ENCODE results near the gene CPAMD8. TPM values are rescaled to one million over a fixed set of nuclear protein-coding genes. Genes with fewer than 3 reads are reported as not detected.

CPAMD8 gene
- total RNA-seq, 1 donor from 2014 or later = 4.9 TPM

DNA sequence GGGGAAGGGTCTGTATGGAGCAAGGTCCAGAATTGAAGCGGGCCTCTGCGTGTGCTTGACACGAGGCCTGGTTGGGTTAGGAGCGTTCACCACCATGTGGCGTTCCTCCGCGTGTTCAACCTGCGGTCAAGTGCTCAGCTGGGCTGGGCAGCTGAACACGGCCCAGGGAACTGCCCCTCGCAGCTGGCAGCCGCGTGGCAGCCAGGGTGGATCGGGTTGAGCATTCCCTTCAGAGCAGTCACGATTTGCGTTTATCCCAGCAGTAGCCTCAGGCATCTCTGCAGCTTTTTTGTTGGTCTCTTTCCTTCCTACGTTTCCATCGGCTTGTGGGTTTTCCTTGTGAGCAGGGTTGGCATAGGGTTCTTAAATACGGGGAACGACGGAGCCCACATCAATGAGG lies 166.5 kb downstream of the CPAMD8 start:
- no peak overlapping the region for H3K27ac Mint-ChIP-seq (ENCODE audit: unreplicated experiment)
- H3K36me3 Mint-ChIP-seq (ENCODE audit: low read depth) = peaks cover 24% of the 10 kb centered on the region
- TF ChIP-seq, protein P1, sequence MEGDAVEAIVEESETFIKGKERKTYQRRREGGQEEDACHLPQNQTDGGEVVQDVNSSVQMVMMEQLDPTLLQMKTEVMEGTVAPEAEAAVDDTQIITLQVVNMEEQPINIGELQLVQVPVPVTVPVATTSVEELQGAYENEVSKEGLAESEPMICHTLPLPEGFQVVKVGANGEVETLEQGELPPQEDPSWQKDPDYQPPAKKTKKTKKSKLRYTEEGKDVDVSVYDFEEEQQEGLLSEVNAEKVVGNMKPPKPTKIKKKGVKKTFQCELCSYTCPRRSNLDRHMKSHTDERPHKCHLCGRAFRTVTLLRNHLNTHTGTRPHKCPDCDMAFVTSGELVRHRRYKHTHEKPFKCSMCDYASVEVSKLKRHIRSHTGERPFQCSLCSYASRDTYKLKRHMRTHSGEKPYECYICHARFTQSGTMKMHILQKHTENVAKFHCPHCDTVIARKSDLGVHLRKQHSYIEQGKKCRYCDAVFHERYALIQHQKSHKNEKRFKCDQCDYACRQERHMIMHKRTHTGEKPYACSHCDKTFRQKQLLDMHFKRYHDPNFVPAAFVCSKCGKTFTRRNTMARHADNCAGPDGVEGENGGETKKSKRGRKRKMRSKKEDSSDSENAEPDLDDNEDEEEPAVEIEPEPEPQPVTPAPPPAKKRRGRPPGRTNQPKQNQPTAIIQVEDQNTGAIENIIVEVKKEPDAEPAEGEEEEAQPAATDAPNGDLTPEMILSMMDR (IDR thresholded peaks at IDR 0.05) = no peak
- H3K27me3 Mint-ChIP-seq (ENCODE audit: low read depth) = no peaks in the 10 kb centered on the region
- H3K4me1 Mint-ChIP-seq (ENCODE audit: low read depth) = no peaks in the 10 kb centered on the region
- no peak overlapping the region for H3K4me3 Mint-ChIP-seq (ENCODE audit: unreplicated experiment)
- DNase-seq (ENCODE audit: low spot score) = no peak
- no peaks in the 10 kb centered on the region for H3K9me3 Mint-ChIP-seq (ENCODE audit: low read depth)

DNA sequence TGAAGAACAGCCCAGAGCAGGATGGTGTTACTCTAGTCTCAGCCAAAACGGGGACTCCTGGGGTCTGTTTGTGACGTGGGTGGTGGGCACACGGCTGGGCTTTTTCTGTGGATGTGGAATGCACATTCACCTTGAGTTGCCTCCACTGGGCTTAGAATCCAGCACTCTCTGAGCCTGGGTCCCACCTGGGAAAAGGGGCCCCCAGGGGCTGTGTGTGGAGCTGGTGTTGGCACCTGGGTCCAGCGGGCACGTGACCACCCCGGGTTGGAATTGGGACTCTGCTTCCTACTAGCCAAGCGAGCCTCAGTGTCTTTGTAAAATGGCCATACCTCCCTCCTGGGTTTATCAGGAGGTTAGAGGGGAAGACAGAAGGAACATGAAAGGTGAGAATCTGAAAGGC lies 167.0 kb downstream of the CPAMD8 start:
- DNase-seq (ENCODE audit: low spot score) = no peak
- TF ChIP-seq, protein P1 (IDR thresholded peaks at IDR 0.05) = no peak
- Mint-ChIP-seq H3K36me3 (ENCODE audit: low read depth) (peaks cover 27% of the 10 kb centered on the region), H3K27me3 (ENCODE audit: low read depth) (no peaks in the 10 kb centered on the region), H3K27ac (ENCODE audit: unreplicated experiment) (no peak overlapping the region), H3K9me3 (ENCODE audit: low read depth) (no peaks in the 10 kb centered on the region), H3K4me3 (ENCODE audit: unreplicated experiment) (no peak overlapping the region), H3K4me1 (ENCODE audit: low read depth) (no peaks in the 10 kb centered on the region)

DNA sequence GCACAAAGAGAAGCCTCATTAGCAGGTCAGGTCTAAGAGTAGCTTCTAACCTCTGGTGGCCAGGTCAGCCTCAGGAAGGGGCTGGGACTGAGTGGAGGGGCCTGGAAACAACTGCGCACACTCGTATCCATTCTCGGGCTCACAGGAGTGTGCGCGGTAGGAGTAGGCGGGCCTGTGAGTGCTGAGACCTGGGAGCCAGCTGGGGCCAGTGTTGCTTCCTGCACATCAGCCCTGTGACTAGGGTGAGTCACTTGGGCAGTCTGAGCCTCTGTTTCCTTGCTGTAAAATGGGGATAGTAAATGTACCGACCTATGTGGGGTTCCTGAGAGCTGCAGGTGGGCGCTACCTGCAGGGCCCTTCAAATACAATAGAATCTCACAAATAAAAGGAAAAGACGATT lies 170.5 kb downstream of the CPAMD8 start:
- H3K27ac Mint-ChIP-seq (ENCODE audit: unreplicated experiment) = no peak overlapping the region
- peaks cover 37% of the 10 kb centered on the region for H3K36me3 Mint-ChIP-seq (ENCODE audit: low read depth)

DNA sequence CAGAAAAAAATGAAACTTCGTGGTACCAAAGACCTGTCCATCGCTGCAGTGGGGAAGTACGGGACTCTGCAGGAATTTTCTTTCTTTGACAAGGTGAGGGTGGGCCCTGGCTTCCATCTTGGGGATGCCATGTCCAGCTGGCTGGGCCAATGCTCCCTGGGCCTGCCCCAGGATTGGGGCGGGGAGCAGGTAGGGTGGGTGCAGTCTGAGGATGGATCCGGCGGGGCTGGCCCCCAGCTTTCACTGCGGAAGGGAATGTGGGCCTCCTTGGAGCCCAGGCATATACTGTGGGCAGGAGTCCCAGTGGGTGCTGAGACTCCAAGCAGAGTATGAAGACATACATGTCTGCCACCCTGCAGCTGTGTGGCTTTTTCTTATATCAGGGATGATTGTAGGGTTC lies 173.5 kb downstream of the CPAMD8 start:
- no peaks in the 10 kb centered on the region for H3K27me3 Mint-ChIP-seq (ENCODE audit: low read depth)
- H3K4me1 Mint-ChIP-seq (ENCODE audit: low read depth) = peaks cover 11% of the 10 kb centered on the region
- no peak for DNase-seq (ENCODE audit: low spot score)
- H3K4me3 Mint-ChIP-seq (ENCODE audit: unreplicated experiment) = no peak overlapping the region
- no peaks in the 10 kb centered on the region for H3K9me3 Mint-ChIP-seq (ENCODE audit: low read depth)
- peaks cover 48% of the 10 kb centered on the region for H3K36me3 Mint-ChIP-seq (ENCODE audit: low read depth)
- H3K27ac Mint-ChIP-seq (ENCODE audit: unreplicated experiment) = no peak overlapping the region
- TF ChIP-seq, protein P1 (IDR thresholded peaks at IDR 0.05) = no peak

More for the DNA sequence above, 170.5 kb downstream of the CPAMD8 start:
- DNase-seq (ENCODE audit: low spot score) = no peak
- TF ChIP-seq, protein P1 (IDR thresholded peaks at IDR 0.05) = no peak
- H3K9me3 Mint-ChIP-seq (ENCODE audit: low read depth) = no peaks in the 10 kb centered on the region
- H3K4me3 Mint-ChIP-seq (ENCODE audit: unreplicated experiment) = no peak overlapping the region
- H3K27me3 Mint-ChIP-seq (ENCODE audit: low read depth) = no peaks in the 10 kb centered on the region
- peaks cover under 1% of the 10 kb centered on the region for H3K4me1 Mint-ChIP-seq (ENCODE audit: low read depth)

DNA sequence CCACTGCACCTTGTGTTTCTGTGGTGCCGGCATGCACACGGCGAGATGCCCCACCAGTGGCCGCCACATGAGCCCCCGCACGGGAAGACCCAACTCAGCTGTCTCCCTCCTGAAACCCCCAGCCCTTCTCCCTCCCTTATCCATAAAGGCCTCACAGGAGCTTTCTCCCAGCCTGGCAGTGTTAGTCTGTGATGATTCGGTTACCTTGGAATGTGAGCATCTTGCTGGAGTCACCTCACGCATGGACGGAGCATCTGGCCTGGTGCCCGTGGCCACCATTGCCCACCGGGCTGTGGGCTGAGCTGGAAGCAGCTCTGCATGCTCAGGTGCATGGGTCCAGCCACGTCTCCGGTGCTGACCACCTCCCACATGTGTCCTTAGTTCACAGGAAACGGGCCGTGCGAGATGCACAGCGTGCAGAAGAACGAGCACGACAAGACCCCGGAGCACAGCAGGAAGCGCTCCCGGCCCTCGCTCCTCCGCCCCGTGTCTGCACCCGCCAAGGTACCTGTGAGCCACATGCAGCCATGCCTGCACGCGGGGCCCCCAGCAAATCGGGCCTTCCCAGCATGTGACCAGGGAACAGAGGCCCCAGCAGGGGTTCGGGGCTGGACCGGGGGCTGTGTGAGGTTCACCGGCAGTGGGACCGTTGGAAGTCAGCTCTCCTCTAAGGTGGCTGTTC lies 175.4 kb downstream of the CPAMD8 start:
- Mint-ChIP-seq H3K27me3 (ENCODE audit: low read depth) (no peaks in the 10 kb centered on the region), H3K9me3 (ENCODE audit: low read depth) (no peaks in the 10 kb centered on the region), H3K4me3 (ENCODE audit: unreplicated experiment) (no peak overlapping the region), H3K4me1 (ENCODE audit: low read depth) (peaks cover 11% of the 10 kb centered on the region), H3K36me3 (ENCODE audit: low read depth) (peaks cover 53% of the 10 kb centered on the region), H3K27ac (ENCODE audit: unreplicated experiment) (no peak overlapping the region)
- TF ChIP-seq, protein P1 (IDR thresholded peaks at IDR 0.05) = no peak
- peak; percentile 93 for DNase-seq (ENCODE audit: low spot score)

Measured in chondrocyte (in vitro differentiated cells).